ENCODE data around the gene GNAS.

The GNAS gene

GRCh38 chr20:58903614-58904013, 51.1 kb downstream of the GNAS start:
- TF ChIP-seq EZH2phosphoT487 (IDR thresholded peaks at IDR 0.05; ENCODE audit: low read depth) (no peak), CTCF (IDR thresholded peaks at IDR 0.05; ENCODE audit: low read depth, low read length) (no peak)
- Histone ChIP-seq H3K27ac (ENCODE audit: low read length) (no peak overlapping the region), H3K79me2 (ENCODE audit: low read length) (peaks cover 69% of the 10 kb centered on the region), H4K20me1 (ENCODE audit: insufficient read depth, low read length) (peaks cover 55% of the 10 kb centered on the region), H3K4me2 (ENCODE audit: low read length) (no peak overlapping the region), H2AFZ (ENCODE audit: low read depth, low read length) (no peak overlapping the region), H3K9ac (ENCODE audit: low read length) (no peak overlapping the region), H3K4me1 (ENCODE audit: low read length) (peaks cover 47% of the 10 kb centered on the region), H3K27me3 (ENCODE audit: low read depth, low read length) (no peaks in the 10 kb centered on the region), H3K36me3 (replicated peaks; ENCODE audit: low read depth, low read length) (peaks cover 77% of the 10 kb centered on the region), H3K4me3 (ENCODE audit: low read length) (no peak overlapping the region), H3K9me3 (ENCODE audit: insufficient read depth, low read length) (no peaks in the 10 kb centered on the region)

DNA sequence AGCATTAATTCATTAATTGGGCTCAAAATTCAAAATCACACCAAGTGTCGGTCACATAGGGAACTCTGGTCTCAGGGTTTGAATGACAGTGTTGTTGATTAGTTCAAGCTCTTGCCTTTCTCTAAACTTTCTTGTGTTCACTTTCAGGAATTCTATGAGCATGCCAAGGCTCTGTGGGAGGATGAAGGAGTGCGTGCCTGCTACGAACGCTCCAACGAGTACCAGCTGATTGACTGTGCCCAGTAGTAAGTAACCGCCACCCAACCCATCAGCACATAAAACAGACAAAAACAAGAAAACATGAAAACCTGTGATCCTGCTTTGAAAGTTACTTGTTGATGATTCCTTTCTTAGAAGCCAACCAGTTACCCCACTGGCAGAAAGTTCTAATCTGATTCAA, 52.7 kb downstream of the GNAS start:
- H3K27ac ChIP-seq (ENCODE audit: low read length): peak overlapping the region; percentile 14; the same call in 1 of the 2 replicates
- H3K27me3 ChIP-seq (ENCODE audit: low read depth, low read length): no peaks in the 10 kb centered on the region
- peaks cover 65% of the 10 kb centered on the region for H3K79me2 ChIP-seq (ENCODE audit: low read length)
- no peak overlapping the region for H3K9ac ChIP-seq (ENCODE audit: low read length)
- no peak overlapping the region for H3K4me3 ChIP-seq (ENCODE audit: low read length)
- H3K4me1 ChIP-seq (ENCODE audit: low read length): peaks cover 53% of the 10 kb centered on the region
- H3K36me3 ChIP-seq (replicated peaks; ENCODE audit: low read depth, low read length): peaks cover 77% of the 10 kb centered on the region
- H4K20me1 ChIP-seq (ENCODE audit: insufficient read depth, low read length): peaks cover 38% of the 10 kb centered on the region
- H2AFZ ChIP-seq (ENCODE audit: low read depth, low read length): no peak overlapping the region
- TF ChIP-seq EZH2phosphoT487 (IDR thresholded peaks at IDR 0.05; ENCODE audit: low read depth): no peak
- no peak for TF ChIP-seq CTCF (IDR thresholded peaks at IDR 0.05; ENCODE audit: low read depth, low read length)
- H3K9me3 ChIP-seq (ENCODE audit: insufficient read depth, low read length): no peaks in the 10 kb centered on the region
- H3K4me2 ChIP-seq (ENCODE audit: low read length): no peak overlapping the region

DNA sequence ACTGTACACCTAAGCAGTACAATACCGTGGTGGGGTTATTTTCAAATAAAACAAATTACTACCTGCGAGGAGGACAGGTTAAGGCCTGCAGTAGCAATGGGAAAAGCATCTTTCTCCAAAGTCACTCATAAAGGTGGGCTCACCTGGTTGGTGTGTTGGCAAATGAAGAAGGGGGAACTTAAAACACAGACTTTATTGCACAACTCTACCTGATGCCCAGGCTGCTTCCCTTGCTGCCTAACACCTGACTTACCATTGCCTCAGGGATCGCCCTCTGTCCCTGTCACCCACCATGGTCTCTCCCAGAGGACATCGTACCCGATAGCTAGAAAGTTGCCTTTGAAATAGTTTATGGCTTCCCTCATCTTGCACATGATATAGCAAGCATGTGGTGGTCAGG, 53.6 kb downstream of the GNAS start:
- no peak for TF ChIP-seq CTCF (IDR thresholded peaks at IDR 0.05; ENCODE audit: low read depth, low read length)
- no peak for TF ChIP-seq EZH2phosphoT487 (IDR thresholded peaks at IDR 0.05; ENCODE audit: low read depth)
- peaks cover 49% of the 10 kb centered on the region for H3K4me1 ChIP-seq (ENCODE audit: low read length)
- H3K36me3 ChIP-seq (replicated peaks; ENCODE audit: low read depth, low read length): peaks cover 77% of the 10 kb centered on the region
- no peaks in the 10 kb centered on the region for H3K27me3 ChIP-seq (ENCODE audit: low read depth, low read length)
- no peak overlapping the region for H3K9ac ChIP-seq (ENCODE audit: low read length)
- peaks cover 30% of the 10 kb centered on the region for H4K20me1 ChIP-seq (ENCODE audit: insufficient read depth, low read length)
- peaks cover 56% of the 10 kb centered on the region for H3K79me2 ChIP-seq (ENCODE audit: low read length)
- no peak overlapping the region for H2AFZ ChIP-seq (ENCODE audit: low read depth, low read length)
- H3K9me3 ChIP-seq (ENCODE audit: insufficient read depth, low read length): no peaks in the 10 kb centered on the region
- H3K4me3 ChIP-seq (ENCODE audit: low read length): peak overlapping the region; percentile 8; the same call in 1 of the 2 replicates
- peak overlapping the region; percentile 88 for H3K4me2 ChIP-seq (ENCODE audit: low read length)
- H3K27ac ChIP-seq (ENCODE audit: low read length): peak overlapping the region; percentile 92

DNA sequence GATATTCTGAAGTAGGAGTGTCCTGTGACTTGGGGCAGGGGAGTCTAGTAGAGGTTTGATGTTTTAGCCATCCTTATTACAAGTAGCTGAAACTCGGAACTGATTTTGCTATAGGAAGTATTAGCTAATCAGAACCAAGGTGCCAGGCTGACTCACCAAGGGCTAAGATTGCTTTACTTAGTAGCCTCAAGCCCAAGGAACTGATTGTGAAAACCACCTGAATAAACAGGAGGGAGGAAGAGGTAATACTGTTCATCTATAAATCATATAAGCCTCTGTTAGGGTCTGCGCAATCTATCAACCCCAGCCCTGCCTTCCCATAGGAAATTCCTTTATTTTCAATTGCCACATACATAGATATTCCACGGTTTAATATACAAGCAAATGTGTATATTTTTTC, 54.4 kb downstream of the GNAS start:
- Histone ChIP-seq H3K27me3 (ENCODE audit: low read depth, low read length) (no peaks in the 10 kb centered on the region), H3K4me3 (ENCODE audit: low read length) (peak overlapping the region; percentile 67), H3K27ac (ENCODE audit: low read length) (peak overlapping the region; percentile 92), H3K9me3 (ENCODE audit: insufficient read depth, low read length) (no peaks in the 10 kb centered on the region), H3K9ac (ENCODE audit: low read length) (peak overlapping the region; percentile 72), H3K36me3 (replicated peaks; ENCODE audit: low read depth, low read length) (peaks cover 79% of the 10 kb centered on the region), H4K20me1 (ENCODE audit: insufficient read depth, low read length) (peaks cover 22% of the 10 kb centered on the region), H2AFZ (ENCODE audit: low read depth, low read length) (no peak overlapping the region), H3K4me2 (ENCODE audit: low read length) (peak overlapping the region; percentile 88), H3K79me2 (ENCODE audit: low read length) (peaks cover 48% of the 10 kb centered on the region), H3K4me1 (ENCODE audit: low read length) (peaks cover 45% of the 10 kb centered on the region)
- TF ChIP-seq EZH2phosphoT487 (IDR thresholded peaks at IDR 0.05; ENCODE audit: low read depth) (no peak), CTCF (IDR thresholded peaks at IDR 0.05; ENCODE audit: low read depth, low read length) (no peak)
